DMS153 treated with DMSO at 0.1 percent for 48 hours (cell line): ENCODE data around the gene CTDSP2.
"Not testable (repeated sequence)": the region's sequence is repeated elsewhere in the genome, so short reads cannot be mapped to it uniquely, and the experiment has no call there.

Experiments used
- DNase-seq: peaks from one replicate; lab custom pipeline; 2025; ENCODE audit not compliant: unreplicated experiment; lab: John Stamatoyannopoulos, UW

CTDSP2 gene

DNA sequence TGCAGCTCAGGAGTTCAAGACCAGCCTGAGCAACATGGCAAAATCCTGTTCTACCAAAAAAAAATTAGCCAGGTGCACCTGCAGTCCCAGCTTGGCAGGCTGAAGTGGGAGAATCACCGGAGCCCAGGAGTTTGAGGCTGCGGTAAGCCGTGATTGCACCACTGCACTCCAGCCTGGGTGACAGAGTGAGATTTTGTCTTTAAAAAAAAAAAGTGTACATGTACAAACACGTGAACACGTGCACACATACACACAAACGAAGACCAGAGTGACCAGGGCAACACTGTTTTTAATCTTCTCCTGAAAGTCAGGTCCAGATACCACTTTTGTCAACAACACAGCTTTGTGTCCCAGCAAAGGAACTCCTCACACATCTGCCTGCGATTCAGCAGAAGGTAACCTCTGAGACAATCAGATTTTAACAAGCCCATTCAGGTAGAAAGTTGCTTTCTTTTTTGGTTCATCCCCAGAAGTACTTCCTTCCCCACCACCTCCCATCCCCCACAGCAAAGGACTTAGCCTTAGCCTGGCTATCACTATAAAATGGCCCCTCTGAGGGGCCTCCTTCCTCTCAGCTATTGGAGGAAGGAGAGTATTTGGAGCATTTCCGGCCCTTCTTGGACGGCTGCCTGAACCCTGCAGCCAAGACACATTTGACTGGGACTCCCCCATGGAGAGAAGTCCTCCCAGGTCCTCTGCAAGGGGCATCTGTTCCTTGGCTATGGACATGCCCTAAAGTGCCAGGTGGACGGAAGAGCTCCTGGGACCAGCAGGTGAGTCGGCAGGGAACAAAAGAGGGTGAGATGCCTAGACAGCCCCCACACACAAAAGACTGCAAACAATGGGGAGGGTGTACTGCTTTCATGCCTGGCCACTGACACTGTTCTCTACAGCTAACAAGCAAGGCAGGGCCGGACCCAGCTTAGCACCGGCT is 9.8 kb downstream of the CTDSP2 start:
- DNase-seq: peak; percentile 53

DNA sequence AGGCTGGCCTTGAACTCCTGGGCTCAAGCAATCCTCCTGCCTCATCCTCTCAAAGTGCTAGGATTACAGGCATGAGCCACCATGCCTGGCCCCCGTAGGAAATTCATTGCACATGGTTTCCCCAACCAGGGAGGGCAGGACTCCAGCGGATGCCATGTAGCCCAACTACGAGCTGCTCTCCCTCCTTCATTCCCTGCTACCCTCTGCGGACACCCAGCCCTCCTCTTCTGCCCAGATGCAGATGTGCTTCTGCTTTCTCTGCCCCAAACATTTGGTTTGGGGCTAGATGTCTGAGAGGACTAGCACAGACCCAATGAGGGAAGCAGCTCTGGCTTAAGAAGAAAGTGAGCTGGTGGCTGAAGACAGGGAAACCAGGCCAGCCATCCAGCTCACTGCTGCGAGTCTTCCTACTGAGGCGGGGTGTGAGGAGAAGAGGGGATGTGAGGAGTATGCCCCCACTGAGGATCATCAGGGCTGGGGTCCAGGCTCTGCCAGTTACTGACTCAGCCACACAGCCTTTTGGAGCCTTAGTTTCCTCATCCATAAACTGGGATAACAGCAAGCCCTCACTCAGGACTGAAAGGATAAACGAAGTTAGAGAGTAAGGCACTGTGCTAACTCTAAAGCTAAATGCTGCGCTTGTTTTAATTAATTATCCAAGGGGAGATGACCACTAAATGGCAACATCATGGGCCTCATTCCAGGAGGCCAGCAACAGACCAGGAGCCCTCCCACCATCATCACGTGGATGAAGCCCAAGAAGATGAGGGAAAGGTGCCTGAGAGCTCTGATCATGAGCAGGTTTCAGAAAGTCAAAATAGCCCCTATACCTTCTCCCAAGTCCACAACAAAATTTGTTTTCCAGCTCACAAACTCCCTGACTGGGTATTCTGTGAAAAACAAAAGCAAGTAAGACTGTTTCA is 10.9 kb downstream of the CTDSP2 start:
- DNase-seq: no peak

DNA sequence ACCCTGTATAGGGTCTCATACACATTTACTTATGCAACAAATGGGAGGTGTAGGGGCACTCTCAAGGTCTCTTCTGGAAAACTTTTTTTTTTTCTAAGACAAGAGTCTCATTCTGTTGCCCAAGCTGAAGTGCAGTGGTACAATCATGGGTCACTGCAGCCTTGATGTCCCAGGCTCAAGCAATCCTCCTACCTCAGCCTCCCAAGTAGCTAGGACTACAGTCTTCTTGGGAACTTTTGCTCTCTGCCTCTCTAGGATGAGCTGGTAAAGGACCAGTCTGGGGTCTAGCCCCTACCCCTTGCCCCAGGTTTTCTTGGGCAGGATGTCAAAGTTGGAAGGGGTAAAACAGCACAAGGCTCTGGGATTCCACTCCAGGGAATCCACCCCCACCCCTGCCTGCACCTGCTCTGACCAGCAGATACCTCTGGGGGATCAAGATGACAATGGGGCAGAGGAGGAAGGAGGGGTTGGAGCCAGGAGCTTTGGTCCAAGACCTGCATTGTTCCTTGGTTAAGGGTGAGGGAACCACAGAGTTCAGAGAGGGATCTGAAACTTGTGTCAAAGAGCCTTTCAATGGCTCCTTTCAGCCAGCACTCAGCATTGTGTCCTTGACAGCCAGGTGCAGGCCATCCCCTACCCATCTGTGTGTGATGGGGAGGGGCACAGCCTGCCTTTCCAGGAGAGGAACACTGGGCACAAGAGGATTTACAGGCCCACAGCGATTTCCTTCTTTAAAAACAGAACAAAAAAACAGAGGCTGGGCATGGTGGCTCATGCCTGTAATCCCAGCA is 12.2 kb downstream of the CTDSP2 start:
- peak; percentile 26 for DNase-seq

- DNase-seq: no peak
These were observed 12.9 kb downstream of the CTDSP2 start for GRCh38 chr12:57833672-57834071.

DNA sequence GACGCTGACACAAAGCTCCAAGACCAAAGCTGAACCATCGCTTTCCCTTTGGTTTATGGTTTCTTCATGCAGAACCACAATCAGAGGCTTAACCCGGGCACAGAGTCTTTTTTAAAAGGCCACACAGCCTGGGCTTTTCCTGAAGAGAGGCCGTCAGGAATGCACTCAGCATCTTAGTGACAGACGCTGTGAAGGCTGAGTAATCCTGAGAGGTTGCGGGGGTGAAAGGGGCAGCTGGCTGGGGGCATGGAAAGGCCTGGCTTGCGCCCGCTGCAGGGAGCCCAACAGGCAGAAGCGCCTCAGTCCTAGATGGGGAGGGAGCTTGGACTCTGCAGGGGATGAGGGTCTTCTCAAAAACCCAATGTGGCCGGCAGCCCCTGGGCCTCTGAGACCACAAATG is 13.6 kb downstream of the CTDSP2 start:
- DNase-seq: no peak

GRCh38 chr12:57830393-57830792 is 16.1 kb downstream of the CTDSP2 start:
- DNase-seq: no peak

DNA sequence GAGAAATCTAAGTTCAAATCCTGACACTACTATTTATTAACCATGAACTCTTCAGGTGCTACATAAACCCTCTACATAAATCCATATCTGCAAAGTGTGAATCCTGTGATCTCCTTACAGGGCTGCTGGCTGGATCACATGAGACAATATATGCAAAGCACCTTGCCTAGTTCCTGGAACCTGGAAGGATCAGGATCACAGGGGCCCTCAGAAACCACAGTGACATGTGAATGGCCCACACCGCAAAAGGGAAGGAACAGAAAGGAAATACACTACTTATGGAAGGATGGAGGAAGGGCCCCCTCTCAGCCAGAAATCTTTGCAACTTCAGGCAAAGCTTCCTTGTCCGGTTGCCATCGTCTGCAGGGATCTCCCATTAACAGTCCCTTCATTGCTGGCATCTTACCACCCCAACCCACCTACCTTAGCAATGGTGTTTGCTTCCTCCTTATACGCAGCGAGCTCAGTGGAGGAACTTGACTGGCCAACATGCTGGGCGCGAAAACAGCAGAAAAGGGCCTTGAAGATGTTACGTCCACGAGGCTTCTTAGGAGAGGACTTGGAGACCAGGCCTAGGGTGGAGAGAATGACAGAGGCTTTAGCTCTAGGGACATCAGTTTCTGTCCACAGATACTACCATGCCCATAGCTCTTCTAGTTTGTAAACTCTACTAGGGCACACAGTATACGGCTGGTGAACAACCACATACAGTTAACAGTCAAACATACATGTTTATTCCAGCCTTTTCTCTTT is 17.3 kb downstream of the CTDSP2 start:
- no peak for DNase-seq

GRCh38 chr12:57826966-57827365 is 19.6 kb downstream of the CTDSP2 start:
- DNase-seq: no peak

GRCh38 chr12:57826400-57826799 is 20.1 kb downstream of the CTDSP2 start:
- DNase-seq: no peak

DNA sequence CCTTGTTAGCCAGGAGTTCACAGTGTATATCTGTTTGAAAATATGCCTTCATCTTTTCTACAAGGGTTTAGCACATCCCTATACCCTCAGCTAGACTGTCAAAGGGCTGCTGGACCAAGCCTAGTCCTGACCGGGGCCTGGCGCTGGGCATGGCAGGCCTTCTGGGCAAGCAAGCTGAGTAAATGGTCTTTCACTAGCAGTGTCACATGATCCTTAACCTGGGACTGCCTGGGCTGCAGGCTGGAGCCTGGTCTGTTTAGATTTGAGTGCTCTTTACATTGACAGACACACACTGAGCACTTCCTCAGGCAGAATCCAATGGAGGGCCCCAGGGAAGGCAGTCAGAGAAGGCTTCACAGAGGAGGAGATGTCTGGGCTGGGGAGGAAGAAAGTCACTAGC is 21.1 kb downstream of the CTDSP2 start:
- DNase-seq: no peak

DNA sequence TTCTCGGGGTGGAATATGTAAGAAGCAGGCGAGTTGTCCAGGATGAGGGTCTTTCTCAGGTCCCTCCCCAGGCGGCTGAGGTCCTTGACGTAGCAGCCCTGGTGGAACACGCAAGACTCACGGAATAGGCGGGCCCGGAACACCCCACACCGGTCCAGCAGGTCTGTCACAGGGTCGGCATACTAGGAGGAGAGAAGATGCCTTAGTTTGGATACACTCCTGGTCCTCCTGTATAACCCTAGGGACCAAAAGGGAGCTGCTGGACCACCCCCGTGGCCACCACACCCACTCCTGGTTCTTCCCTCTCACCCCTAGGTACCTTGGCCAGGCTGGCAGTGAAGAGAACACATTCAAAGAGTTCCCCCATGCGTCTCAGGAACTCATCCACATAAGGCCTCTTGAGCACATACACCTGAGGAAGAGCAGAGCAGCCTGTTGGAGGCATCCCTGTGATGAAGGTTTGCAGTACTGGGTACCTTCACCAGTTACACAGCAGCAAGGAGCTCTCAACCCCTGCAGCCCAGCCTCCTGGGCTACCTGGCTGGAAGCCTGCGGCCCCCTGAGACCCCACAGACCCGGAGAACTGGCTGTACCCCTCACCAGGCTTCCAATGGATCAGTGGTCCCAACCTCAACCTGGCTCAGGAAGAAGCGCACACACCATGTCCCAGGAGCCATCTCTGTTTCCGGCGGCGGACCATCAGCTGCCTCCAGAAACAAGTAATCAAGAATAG is 22.5 kb downstream of the CTDSP2 start:
- no peak for DNase-seq

GRCh38 chr12:57823131-57823907 is 23.2 kb downstream of the CTDSP2 start:
- no peak for DNase-seq

- no peak for DNase-seq
These were observed 24.0 kb downstream of the CTDSP2 start for GRCh38 chr12:57822392-57823130.

DNA sequence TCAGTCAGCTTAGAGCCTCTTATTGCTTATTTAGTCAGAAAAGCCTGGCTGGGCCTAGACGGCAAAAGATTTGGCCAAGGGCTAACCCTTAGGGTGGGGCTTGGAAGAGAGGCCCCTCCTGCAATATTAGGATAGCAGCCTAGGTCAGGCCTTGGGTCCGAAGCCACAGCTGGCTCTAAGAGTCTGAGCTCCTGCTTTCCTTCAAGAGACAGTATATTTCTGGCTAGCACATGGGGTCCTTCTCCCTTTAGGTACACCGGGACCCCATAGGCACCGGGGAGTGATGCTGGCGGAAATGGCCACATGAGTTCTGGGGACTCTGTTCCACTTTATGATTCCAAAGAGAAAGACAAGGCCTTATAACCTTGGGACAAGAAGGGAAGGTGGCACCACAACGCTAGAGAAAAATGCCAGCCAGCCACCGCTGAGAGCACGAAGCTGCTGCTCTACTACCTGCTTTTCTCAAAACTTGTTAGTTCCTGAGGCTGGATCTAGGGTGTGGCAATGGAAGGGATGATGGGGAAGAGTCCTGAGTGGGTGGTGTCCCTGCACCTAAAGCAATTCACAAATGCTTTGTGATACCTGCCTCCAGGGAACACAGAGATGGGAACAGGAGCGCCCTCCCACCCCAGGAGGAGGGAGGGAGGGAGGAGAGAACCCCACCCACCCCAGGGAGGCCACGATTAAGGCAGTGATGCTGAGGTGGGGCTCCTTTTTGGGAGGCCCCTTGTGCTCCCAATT is 24.9 kb downstream of the CTDSP2 start:
- no peak for DNase-seq

DNA sequence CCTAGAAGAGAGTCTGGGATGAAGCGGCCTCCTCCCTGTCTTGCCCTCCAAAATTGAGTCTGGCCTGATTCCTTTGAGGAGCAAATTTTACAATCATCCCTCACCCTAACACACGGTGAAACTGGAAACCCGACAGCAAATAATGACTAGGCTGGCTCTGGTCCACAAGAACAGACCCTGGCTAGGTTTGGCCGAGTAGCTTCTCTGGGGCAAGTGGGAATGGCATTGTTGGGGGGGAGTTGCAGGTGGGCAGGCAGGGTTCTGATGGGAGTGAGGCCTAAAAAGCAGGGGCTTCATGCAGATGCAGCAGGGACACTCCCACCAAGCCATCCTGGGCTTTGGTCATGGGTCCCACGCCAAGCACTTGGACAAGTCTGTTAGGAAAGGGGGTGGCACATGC is 25.5 kb downstream of the CTDSP2 start:
- DNase-seq: not testable (repeated sequence)

GRCh38 chr12:57820119-57820518 is 26.4 kb downstream of the CTDSP2 start:
- not testable (repeated sequence) for DNase-seq

- DNase-seq: not testable (repeated sequence)
These were observed 28.6 kb downstream of the CTDSP2 start for GRCh38 chr12:57817990-57818331.
